ENCODE data around the gene PRKCB.

GRCh38 chr16:24258791-24259190 lies 423.0 kb downstream of the PRKCB start:
- no peak for TF ChIP-seq CTCF (optimal IDR thresholded peaks at IDR 0.05 in 1 of 3, IDR thresholded peaks at IDR 0.05 in 1 of 3, conservative IDR thresholded peaks at IDR 0.05 in 1 of 3; ENCODE audit: extremely low read depth in 1 of 3, insufficient read depth in 2 of 3, low read length in 3 of 3)
- no peak for TF ChIP-seq EZH2 (IDR thresholded peaks at IDR 0.05; ENCODE audit: low read length)

Data from keratinocyte (primary cell).